GM19099 (cell line): ENCODE measurements around the gene MAP3K20.

Experiments
- POLR2A ChIP-seq: IDR thresholded peaks from 3 replicates; pipeline ENCODE4 v1.6.1; 2011; ENCODE audit warnings: low read depth; ENCODE audit not compliant: insufficient read length; ENCODE audit errors: extremely low read depth

MAP3K20 gene

DNA sequence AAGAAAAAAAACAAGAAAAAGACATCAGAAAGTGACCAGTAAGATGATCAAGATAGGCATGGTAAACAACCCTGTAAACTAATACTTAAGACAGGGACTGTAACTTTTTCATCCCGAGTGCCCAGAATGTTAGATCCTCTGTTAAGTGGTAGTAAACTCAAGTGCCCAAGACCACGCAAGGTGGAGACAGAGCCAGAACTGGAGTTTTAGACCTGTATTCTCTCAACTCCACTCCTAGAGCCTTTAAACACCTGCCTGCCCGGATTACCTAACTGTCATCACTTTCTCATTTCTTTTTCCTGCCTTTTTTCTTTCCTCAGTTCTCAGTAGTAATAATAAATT lies 203.9 kb downstream of the MAP3K20 start:
- no peak for TF ChIP-seq POLR2A

DNA sequence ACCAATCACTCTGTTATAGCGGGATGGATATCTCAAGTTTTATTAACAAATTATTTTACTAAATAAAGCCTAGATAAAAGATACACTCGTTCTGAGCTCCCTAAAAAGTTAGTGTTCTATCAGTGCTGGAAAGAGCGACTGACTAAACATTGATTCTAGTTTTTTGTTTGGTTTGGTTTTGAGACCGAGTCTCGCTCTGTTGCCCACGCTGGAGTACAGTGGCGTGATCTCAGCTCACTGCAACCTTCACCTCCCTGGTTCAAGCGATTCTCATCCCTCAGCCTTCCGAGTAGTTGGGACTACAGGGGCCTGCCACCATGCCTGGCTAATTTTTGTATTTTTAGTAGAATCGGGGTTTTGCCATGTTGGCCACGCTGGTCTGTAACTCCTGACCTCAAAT lies 205.2 kb downstream of the MAP3K20 start:
- TF ChIP-seq POLR2A: no peak

DNA sequence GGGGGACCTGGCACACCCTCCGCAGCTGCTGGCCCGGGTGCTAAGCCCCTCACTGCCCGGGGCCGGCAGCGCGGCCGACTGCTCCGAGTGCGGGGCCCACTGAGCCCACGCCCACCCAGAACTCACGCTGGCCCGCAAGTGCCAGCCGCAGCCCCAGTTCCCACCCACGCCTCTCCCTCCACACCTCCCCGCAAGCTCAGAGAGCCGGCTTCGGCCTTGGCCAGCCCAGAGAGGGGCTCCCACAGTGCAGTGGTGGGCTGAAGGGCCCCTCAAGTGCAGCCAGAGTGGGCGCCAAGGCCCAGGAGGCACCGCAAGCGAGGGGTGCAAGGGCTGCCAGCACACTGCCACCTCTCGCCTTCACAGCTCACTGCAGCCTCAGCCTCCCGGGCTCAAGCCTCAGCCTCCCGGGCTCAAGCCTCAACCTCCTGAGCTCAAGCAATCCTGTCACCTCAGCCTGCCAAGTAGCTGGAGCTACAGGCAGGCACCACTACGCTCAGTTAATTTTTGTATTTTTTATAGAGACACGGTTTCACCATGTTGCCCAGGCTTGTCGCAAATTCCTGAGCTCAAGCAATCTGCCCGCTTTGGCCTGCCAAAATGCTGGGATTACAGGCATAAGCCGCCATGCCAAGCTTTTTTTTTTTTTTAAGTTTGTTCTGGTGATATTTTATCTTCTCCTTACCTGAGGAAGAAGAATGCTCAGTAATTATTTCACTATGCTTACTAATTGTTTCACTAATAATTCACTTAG lies 207.3 kb downstream of the MAP3K20 start:
- TF ChIP-seq POLR2A: no peak

DNA sequence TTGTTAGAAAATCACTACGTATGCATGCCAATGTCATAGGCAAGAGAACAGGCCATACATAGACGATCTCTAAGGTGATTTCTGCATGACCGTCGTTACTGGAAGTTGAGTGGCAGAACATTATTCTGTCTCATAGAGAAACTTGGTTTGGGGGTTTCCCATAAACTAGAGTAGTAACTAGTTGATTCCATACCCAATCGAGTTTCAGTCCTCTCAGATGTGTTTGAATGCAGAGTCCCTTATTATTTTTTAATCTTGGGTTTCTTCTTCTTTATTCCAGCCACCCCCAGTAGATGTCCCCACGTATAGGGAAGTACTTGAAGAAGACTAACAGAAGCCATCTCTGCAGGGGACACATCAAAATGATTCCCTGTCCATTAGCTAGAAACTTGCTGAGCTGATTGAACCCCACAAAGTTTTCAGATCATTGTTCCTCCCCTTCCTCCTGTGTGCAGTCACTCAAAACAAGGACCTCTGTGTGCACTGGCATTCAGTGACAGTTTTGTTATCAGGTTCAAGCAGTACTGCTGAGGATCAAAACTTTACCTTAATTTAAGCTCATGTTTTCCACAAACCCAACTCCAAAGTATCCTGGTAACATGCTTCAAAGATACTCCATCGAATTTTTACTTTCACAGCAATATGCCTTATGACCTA lies 210.6 kb downstream of the MAP3K20 start:
- no peak for TF ChIP-seq POLR2A

DNA sequence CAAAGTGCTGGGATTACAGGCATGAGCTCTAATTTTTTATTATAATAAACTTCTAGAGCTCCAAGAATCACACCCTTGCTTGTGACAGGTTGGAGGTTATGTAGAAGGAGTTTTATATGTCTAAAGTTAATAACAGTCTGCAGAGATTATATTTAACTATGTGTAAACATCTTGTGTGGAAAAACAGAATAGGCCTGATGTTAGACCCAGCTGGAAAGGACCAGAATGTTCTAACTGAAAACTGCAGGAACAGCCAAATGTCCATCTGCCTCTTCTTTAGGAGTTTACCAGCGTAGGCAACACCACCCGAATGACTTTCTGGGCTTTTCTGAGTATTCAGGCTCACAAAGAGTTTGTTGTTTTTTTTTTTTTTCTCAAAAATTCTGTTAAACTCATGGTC lies 211.9 kb downstream of the MAP3K20 start:
- no peak for TF ChIP-seq POLR2A

DNA sequence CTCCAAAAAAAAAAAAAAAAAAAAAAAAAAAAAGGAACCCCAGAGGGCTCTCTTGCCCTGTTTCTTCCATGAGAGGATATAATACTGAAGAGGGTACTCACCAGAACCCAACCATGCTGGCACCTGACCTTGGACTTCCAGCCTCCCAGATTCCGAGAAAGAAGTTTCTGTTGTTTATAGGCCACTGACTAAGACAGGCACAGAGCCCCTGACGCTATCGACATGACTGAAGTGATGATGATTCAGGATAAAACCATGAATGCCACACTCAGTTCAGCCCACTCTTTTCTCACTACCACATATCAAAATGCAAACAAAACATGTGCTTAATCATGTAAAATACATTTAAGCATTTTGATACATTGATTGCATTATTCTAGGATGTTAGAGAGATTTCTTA lies 212.9 kb downstream of the MAP3K20 start:
- no peak for TF ChIP-seq POLR2A

DNA sequence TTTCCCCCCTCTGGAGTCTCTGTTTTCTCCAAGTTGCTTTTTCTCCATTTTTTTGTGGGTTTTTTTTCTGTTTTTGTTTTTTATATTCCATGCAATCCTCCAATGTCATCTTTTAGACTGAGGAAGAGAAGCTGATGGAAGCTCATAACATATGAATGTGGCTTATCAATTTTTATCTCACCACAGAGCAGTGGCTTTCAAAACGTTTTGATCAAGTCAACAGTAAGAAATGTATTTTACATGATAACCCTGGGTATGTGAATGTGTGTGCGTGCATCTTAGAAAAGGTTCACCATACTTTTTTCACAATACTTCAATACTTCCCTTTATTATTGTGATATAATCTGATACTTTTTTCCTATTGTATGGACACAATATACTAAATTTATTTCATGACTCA lies 214.4 kb downstream of the MAP3K20 start:
- no peak for TF ChIP-seq POLR2A

DNA sequence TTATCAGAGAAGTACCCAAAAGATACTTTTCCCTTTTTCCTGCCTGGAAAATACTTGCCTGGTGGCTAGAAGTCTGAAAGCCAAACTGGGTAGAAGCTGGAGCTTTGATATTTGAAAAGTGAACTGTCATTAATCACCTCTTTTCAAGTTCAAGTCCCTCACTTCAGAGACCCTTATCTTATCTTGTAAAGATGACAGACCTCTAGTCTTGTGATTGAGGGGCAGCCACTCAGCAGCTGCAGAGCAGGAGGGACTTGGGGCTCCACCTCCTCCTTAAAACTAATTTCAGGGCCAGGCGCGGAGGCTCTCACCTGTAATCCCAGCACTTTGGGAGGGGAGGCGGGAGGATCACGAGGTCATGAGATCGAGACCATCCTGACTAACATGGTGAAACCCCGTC lies 214.9 kb downstream of the MAP3K20 start:
- no peak for TF ChIP-seq POLR2A

DNA sequence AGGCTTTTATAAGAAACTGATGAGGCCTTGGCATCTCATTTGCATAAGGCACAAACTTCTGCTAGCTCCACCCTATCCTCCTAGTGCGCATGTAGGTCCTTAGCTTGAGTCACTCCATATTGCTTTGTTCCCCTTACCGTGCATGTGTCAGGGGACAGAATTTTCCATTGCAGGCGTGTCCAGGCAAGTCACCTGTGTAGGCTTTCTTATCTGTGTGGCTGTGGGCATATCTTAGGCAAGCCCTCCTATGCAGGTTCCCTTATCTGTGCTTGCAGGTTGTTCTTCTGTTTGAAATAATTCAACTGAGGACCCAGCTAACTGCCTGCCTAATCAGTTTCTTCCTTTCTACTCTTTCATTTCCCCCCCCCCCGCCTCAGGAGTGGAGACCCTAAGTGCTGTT lies 215.8 kb downstream of the MAP3K20 start:
- no peak for TF ChIP-seq POLR2A

DNA sequence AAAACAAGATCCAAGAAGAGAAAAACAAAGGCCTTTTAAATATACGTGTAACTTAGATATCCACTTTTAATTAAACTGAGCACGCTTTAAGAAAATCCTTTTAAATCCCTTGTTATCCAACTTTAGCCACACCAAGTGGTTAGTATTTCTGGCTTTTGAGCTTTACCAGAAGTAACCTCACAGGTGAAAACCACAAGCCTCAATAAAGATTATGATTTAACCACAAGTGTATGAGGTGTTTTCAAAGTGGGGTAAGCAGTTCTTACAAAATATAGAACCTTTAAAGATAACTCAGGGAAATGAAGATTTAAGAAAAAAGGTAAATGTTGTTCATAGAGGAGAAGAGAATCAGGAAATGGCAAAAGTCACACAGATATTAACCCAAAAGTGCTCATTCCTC lies 220.6 kb downstream of the MAP3K20 start:
- TF ChIP-seq POLR2A: no peak

DNA sequence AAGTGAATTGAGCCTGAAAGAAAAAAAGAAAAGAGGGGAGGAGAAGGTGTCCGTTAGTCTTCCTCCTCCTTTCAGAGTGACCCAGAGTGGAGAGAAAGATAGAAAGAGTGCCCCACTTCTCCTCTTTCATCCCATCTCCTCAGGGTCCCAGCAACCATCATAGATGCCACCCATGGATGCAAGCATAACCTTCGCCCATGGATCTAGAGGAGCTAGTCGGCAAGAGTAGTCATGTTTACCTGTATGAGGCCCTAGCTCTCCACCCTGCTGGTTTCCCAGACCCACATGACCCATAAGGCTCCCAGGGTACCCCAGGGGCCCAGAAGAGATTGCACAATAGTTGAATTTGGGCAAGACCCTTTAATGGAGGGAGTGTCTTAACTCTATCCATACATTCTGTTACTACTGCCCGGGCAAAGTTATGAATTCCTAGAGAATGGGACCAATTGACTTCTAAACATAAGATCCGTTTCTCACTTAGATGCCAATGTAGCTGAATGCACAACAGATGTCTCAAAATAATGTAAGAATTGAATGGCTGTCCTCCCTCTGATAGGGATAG lies 223.0 kb downstream of the MAP3K20 start:
- no peak for TF ChIP-seq POLR2A

DNA sequence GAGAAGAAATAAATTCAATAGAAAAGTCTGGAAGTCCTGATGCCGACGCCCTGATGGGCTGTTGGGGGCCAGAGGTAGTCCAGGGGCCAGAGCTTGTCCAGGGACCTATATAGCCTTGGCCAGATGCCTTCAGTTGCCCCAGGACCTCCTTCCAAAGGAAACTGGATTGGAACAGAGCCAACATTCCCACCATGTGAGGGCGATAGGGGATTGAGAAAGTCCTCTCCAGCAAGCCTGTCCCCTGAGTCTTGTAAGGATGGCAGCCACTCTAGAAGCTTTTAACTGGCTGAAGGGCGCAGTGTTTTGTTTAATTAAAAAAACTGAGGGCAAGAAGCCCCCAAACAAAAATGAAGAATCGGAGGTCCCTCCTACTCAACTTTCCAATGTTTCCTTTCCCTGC lies 224.1 kb downstream of the MAP3K20 start:
- no peak for TF ChIP-seq POLR2A

DNA sequence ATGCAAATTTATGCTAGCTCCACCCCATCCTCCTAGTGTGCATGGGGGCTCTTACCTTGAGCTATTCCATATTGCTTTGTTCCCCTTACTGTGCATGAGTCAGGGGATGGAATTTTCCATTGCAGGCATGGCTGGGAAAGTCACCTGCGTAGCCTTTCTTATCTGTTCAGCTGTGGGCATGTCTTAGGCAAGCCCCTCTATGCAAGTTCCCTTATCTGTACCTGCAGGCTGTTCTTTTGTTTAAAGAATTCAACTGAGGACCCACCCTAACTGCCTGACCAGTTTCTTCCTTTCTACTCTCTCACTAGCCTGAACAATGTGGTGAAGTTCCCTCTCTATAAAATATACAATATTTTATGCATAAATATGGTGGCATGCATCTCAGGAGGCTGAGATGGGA lies 224.8 kb downstream of the MAP3K20 start:
- no peak for TF ChIP-seq POLR2A

DNA sequence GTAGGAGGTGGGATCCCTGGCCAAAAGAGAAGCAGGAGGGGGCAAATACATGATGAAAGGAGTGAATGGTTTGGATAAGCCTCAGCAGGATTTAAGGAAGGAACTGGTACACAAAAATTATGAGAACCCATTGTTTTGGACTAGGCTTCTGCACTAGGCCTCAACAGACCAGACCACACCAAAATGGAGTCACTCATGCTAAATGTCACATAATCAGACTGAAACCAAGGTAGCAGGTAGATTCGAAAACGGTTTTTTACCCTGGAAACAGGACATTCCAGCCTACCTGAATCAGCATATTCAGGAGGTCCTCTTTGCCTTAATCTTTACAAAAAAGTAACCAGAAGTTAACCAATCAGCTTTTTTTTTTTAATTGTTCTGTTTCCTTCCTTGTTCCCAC lies 229.7 kb downstream of the MAP3K20 start:
- TF ChIP-seq POLR2A: no peak

DNA sequence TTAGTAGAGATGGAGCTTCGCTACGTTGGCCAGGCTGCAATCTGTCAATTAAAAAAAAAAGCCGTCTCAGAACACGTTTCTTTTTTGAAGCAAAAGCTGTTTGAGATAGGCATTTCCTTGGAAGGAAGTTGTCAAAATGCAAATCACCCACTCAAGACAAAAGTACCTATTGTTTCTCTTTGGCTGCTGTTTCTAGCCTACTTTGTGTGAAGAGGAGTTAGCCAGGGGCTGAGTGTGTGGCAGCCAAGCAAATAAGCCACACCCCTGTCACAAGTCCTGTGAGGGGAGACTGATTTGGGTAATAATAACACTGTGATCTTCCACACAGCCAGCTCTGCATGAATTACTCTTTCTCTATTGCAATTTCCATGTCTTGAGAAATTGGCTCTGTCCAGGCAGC lies 231.6 kb downstream of the MAP3K20 start:
- TF ChIP-seq POLR2A: no peak

DNA sequence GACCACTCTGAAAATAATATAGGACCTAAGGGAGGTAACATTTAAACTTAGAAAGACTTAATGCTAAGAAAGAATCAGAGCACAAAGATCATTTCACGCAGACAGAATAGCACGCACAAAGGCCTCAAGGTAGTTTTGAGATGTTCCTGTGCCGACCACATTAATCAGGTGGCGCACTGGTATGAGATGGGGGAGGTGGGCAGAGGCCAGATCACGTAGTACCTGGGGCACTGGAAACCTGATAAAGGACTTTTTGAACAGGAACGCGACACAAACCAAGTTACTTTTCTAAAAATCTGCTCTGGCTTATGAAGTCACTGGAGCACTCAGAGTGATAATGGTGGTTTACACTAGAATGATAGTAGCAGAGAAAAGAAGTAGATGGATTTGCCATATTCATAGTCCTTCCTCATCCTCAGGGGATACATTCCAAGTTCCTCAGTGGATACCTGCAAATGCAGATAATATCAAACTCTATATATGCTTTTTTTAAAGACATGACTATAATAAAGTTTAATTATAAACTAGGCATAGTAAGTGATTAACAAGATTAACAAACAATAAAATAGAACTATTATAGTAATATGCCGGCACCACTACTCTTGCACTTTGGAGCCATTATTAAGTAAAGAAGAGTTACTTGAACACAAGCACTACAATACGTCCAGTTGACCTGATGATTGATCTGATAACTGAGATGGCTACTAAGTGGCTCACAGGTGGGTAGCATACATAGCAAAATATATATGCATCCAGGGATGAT lies 236.4 kb downstream of the MAP3K20 start:
- TF ChIP-seq POLR2A: no peak
